Neural progenitor cell (in vitro differentiated cells): ENCODE results near the gene KDM8. TPM values are rescaled to one million over a fixed set of nuclear protein-coding genes. Genes with fewer than 3 reads are reported as not detected.

ENCODE experiments used
- DNase-seq: peaks from one replicate; pipeline ENCODE4 v3.0.0-alpha.2; 2016; ENCODE audit warnings: low spot score
- H2AFZ ChIP-seq: fragments of 200-600 bp; sonication (generic); replicated peaks from 2 replicates; pipeline ENCODE4 v1.6.1; 2016; ENCODE audit warnings: antibody characterized with exemption
- H3F3A ChIP-seq: fragments of 200-600 bp; sonication (generic); 2 replicates; pipeline ENCODE4 v1.6.1; 2016; ENCODE audit warnings: antibody characterized with exemption, low read depth
- H3K27ac ChIP-seq: fragments of 200-600 bp; sonication (generic); 2 replicates; pipeline ENCODE4 v1.5.1; 2016; ENCODE audit warnings: mild to moderate bottlenecking
- H3K27me3 ChIP-seq: fragments of 200-600 bp; sonication (generic); 2 replicates; pipeline ENCODE4 v1.6.1; 2016; ENCODE audit warnings: mild to moderate bottlenecking, moderate library complexity
- H3K36me3 ChIP-seq: fragments of 200-600 bp; sonication (generic); 2 replicates; pipeline ENCODE4 v1.5.1; 2016
- H3K4me1 ChIP-seq: fragments of 200-600 bp; sonication (generic); 2 replicates; pipeline ENCODE4 v1.6.1; 2016; ENCODE audit warnings: mixed run types
- H3K4me2 ChIP-seq: fragments of 200-600 bp; sonication (generic); 2 replicates; pipeline ENCODE4 v1.6.1; 2016
- H3K4me3 ChIP-seq: fragments of 200-600 bp; sonication (generic); 2 replicates; pipeline ENCODE4 v1.5.1; 2016
- H3K79me2 ChIP-seq: fragments of 200-600 bp; sonication (generic); 2 replicates; pipeline ENCODE4 v1.6.1; 2016; ENCODE audit warnings: low read depth
- H3K9ac ChIP-seq: fragments of 200-600 bp; sonication (generic); 2 replicates; pipeline ENCODE4 v1.6.1; 2016
- H3K9me3 ChIP-seq: fragments of 200-600 bp; sonication (generic); 2 replicates; pipeline ENCODE4 v1.5.1; 2016; ENCODE audit warnings: low read depth
- H4K20me1 ChIP-seq: fragments of 200-600 bp; sonication (generic); 2 replicates; pipeline ENCODE4 v1.6.1; 2016; ENCODE audit warnings: low read depth
- H3K27ac Mint-ChIP-seq: 3 replicates; pipeline ENCODE4 v1.8.0; 2021; ENCODE audit warnings: mixed read lengths
- H3K27me3 Mint-ChIP-seq: 2 replicates; pipeline ENCODE4 v1.8.0; 2022; ENCODE audit warnings: low read depth, mild to moderate bottlenecking, inconsistent platforms, moderate library complexity, mixed read lengths; ENCODE audit not compliant: insufficient read depth
- H3K36me3 Mint-ChIP-seq: 3 replicates; pipeline ENCODE4 v1.8.0; 2021; ENCODE audit warnings: mixed read lengths
- H3K4me1 Mint-ChIP-seq: 3 replicates; pipeline ENCODE4 v1.8.0; 2021; ENCODE audit warnings: mixed read lengths
- H3K4me3 Mint-ChIP-seq: 3 replicates; pipeline ENCODE4 v1.8.0; 2021; ENCODE audit warnings: mild to moderate bottlenecking, moderate library complexity, mixed read lengths
- H3K9me3 Mint-ChIP-seq: 3 replicates; pipeline ENCODE4 v1.8.0; 2020; ENCODE audit warnings: mixed read lengths
- EZH2 ChIP-seq: fragments of 200-600 bp; sonication (generic); IDR thresholded peaks from 2 replicates; pipeline ENCODE4 v1.6.1; 2017; ENCODE audit warnings: antibody characterized with exemption, mild to moderate bottlenecking, moderate library complexity
- EZH2phosphoT487 ChIP-seq: fragments of 200-600 bp; sonication (generic); IDR thresholded peaks from 2 replicates; pipeline ENCODE4 v1.6.1; 2017; ENCODE audit warnings: antibody characterized with exemption
- total RNA-seq: library from RNA; depleted of rRNA; stranded (reverse); fragments of >200 nt; gene quantifications from 2 replicates; pipeline ENCODE4 v1.2.3, GENCODE V29; 2015; ENCODE audit warnings: low replicate concordance
- TF ChIP-seq, protein P1 (sequence below): fragments of 200-600 bp; sonication (generic); IDR thresholded peaks from 2 replicates; pipeline ENCODE4 v1.5.1; 2017; ENCODE audit warnings: antibody characterized with exemption, mild to moderate bottlenecking

Gene KDM8
- total RNA-seq, 1 donor from 2014 or later: 6.5 TPM

GRCh38 chr16:27228045-27228444, 24.7 kb downstream of the KDM8 start:
- Histone ChIP-seq H3K9me3 (no peaks in the 10 kb centered on the region), H3K4me3 (no peak overlapping the region), H4K20me1 (no peaks in the 10 kb centered on the region), H3K36me3 (no peaks in the 10 kb centered on the region), H3K27ac (no peak overlapping the region), H3K79me2 (no peaks in the 10 kb centered on the region), H3F3A (no peaks in the 10 kb centered on the region), H3K9ac (no peak overlapping the region), H3K4me2 (no peak overlapping the region), H3K4me1 (no peaks in the 10 kb centered on the region), H2AFZ (no peak overlapping the region), H3K27me3 (no peaks in the 10 kb centered on the region)
- Mint-ChIP-seq H3K36me3 (no peaks in the 10 kb centered on the region), H3K9me3 (no peaks in the 10 kb centered on the region), H3K27ac (no peak overlapping the region), H3K4me1 (peaks cover 10% of the 10 kb centered on the region), H3K4me3 (no peak overlapping the region), H3K27me3 (peaks cover 6% of the 10 kb centered on the region)
- no peak for DNase-seq
- no peak for TF ChIP-seq EZH2phosphoT487
- TF ChIP-seq EZH2: no peak
- TF ChIP-seq, protein P1, sequence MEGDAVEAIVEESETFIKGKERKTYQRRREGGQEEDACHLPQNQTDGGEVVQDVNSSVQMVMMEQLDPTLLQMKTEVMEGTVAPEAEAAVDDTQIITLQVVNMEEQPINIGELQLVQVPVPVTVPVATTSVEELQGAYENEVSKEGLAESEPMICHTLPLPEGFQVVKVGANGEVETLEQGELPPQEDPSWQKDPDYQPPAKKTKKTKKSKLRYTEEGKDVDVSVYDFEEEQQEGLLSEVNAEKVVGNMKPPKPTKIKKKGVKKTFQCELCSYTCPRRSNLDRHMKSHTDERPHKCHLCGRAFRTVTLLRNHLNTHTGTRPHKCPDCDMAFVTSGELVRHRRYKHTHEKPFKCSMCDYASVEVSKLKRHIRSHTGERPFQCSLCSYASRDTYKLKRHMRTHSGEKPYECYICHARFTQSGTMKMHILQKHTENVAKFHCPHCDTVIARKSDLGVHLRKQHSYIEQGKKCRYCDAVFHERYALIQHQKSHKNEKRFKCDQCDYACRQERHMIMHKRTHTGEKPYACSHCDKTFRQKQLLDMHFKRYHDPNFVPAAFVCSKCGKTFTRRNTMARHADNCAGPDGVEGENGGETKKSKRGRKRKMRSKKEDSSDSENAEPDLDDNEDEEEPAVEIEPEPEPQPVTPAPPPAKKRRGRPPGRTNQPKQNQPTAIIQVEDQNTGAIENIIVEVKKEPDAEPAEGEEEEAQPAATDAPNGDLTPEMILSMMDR: no peak

- no peak overlapping the region for H3K4me2 ChIP-seq
- no peaks in the 10 kb centered on the region for H3K9me3 Mint-ChIP-seq
- no peak overlapping the region for H2AFZ ChIP-seq
- H3F3A ChIP-seq: no peaks in the 10 kb centered on the region
- no peaks in the 10 kb centered on the region for H4K20me1 ChIP-seq
- no peak overlapping the region for H3K27ac Mint-ChIP-seq
- peaks cover 10% of the 10 kb centered on the region for H3K4me1 Mint-ChIP-seq
- H3K4me3 Mint-ChIP-seq: no peak overlapping the region
- no peaks in the 10 kb centered on the region for H3K36me3 ChIP-seq
- H3K9me3 ChIP-seq: no peaks in the 10 kb centered on the region
- peaks cover 6% of the 10 kb centered on the region for H3K27me3 Mint-ChIP-seq
- H3K27ac ChIP-seq: no peak overlapping the region
- no peak overlapping the region for H3K4me3 ChIP-seq
- no peaks in the 10 kb centered on the region for H3K27me3 ChIP-seq
- H3K4me1 ChIP-seq: no peaks in the 10 kb centered on the region
- TF ChIP-seq, protein P1: no peak
- TF ChIP-seq EZH2phosphoT487 (no peak), EZH2 (no peak)
- H3K36me3 Mint-ChIP-seq: no peaks in the 10 kb centered on the region
- DNase-seq: no peak
- no peak overlapping the region for H3K9ac ChIP-seq
- no peaks in the 10 kb centered on the region for H3K79me2 ChIP-seq
Observed at GRCh38 chr16:27228621-27229501, 25.5 kb downstream of the KDM8 start.

DNA sequence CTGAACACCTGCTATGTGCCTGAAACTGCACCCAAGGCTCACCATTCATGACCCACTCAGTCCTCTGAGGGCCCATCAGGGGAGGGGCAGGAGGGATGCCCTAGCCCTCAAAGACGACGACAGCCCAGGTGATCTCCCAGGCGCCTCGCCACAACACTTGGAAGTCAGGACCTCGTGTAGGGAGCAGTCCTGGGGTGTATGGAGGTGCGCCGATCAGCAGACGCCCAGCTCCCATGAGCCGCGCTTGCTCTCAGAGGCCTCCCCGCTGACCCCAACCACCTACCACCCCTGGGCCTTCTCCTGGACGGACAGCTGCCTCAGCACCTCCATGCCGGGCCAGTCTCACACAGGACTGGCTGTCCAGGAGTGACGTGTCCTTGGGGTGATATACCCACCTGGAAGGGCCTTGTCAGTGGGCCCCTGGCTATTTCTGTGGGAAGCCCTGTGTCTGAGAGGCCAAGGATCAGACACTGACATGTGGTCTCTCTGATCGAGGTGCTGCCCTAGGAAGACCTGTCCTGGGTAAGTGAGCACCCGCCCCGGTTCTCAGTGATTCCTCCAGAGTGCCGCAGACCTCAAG, 26.7 kb downstream of the KDM8 start:
- Mint-ChIP-seq H3K27ac (no peak overlapping the region), H3K4me1 (peaks cover 11% of the 10 kb centered on the region), H3K36me3 (no peaks in the 10 kb centered on the region), H3K27me3 (peaks cover 5% of the 10 kb centered on the region), H3K4me3 (no peak overlapping the region), H3K9me3 (no peaks in the 10 kb centered on the region)
- no peaks in the 10 kb centered on the region for H3F3A ChIP-seq
- H3K27ac ChIP-seq: no peak overlapping the region
- no peaks in the 10 kb centered on the region for H3K36me3 ChIP-seq
- H3K4me3 ChIP-seq: no peak overlapping the region
- H3K4me1 ChIP-seq: no peaks in the 10 kb centered on the region
- H3K9ac ChIP-seq: no peak overlapping the region
- H3K79me2 ChIP-seq: no peaks in the 10 kb centered on the region
- no peak for DNase-seq
- no peak overlapping the region for H2AFZ ChIP-seq
- TF ChIP-seq EZH2phosphoT487 (no peak), EZH2 (no peak)
- TF ChIP-seq, protein P1: no peak
- H3K4me2 ChIP-seq: no peak overlapping the region
- H4K20me1 ChIP-seq: no peaks in the 10 kb centered on the region
- no peaks in the 10 kb centered on the region for H3K27me3 ChIP-seq
- H3K9me3 ChIP-seq: no peaks in the 10 kb centered on the region
